Vagina (tissue), 2 donors: Measurements from ENCODE around the gene GATAD2A. TPM values are rescaled to one million over a fixed set of nuclear protein-coding genes. Genes with fewer than 3 reads are reported as not detected.

Experiments used
- DNase-seq, 2 donors: peaks; one replicate each; pipeline ENCODE4 v3.0.0-alpha.2; 2017; ENCODE audit errors: extremely low spot score in 2 of 2
- H3K27ac ChIP-seq: fragments of 200-600 bp; sonication (generic); one replicate; pipeline ENCODE4 v1.5.1; 2019
- H3K27me3 ChIP-seq: fragments of 200-600 bp; sonication (generic); one replicate; pipeline ENCODE4 v1.5.1; 2019
- H3K36me3 ChIP-seq, 2 donors: fragments of 200-600 bp; sonication (generic); one replicate each; pipeline ENCODE4 v1.5.1; 2017 to 2019
- H3K4me1 ChIP-seq: fragments of 200-600 bp; sonication (generic); one replicate; pipeline ENCODE4 v1.5.1; 2019
- H3K4me3 ChIP-seq, 2 donors: fragments of 200-600 bp; sonication (generic); 1 replicate in 1 of 2; 2 replicates in 1 of 2; pipeline ENCODE4 v1.5.1; 2016 to 2019
- H3K9me3 ChIP-seq: fragments of 200-600 bp; sonication (generic); one replicate; pipeline ENCODE4 v1.5.1; 2019
- POLR2A ChIP-seq, 2 donors: fragments of 450-650 bp; IDR thresholded peaks; one replicate each; pipeline ENCODE4 v1.6.1; 2017; ENCODE audit warnings: antibody characterized with exemption in 2 of 2, mild to moderate bottlenecking in 2 of 2, moderate library complexity in 2 of 2
- POLR2AphosphoS5 ChIP-seq, 2 donors: sonication (generic); formaldehyde crosslinking; IDR thresholded peaks; one replicate each; pipeline ENCODE4 v1.9.0; 2017; ENCODE audit warnings: antibody characterized with exemption in 2 of 2, mild to moderate bottlenecking in 2 of 2, low read depth in 1 of 2; ENCODE audit not compliant: insufficient read depth in 1 of 2
- intact Hi-C: fragments of 100-400 bp; cut with DNase I; formaldehyde crosslinking; loops from one replicate; pipeline ENCODE4 v1.15.1; 2023
- total RNA-seq: library from RNA; depleted of rRNA; stranded (reverse); fragments of >200 nt; gene quantifications from one replicate; pipeline ENCODE4 v1.2.3, GENCODE V29; 2016
- TF ChIP-seq, protein P1 (sequence below), 3 experiments: fragments of 450-650 bp in 2 of 3; fragments of 200-600 bp in 1 of 3; sonication (generic) in 1 of 3; IDR thresholded peaks; one replicate each; pipeline ENCODE4 v1.5.1; 2017 to 2019; ENCODE audit warnings: antibody characterized with exemption in 3 of 3, mild to moderate bottlenecking in 2 of 3, moderate library complexity in 2 of 3

The GATAD2A gene
- total RNA-seq, 1 donor from 2014 or later: 49.6 TPM

DNA sequence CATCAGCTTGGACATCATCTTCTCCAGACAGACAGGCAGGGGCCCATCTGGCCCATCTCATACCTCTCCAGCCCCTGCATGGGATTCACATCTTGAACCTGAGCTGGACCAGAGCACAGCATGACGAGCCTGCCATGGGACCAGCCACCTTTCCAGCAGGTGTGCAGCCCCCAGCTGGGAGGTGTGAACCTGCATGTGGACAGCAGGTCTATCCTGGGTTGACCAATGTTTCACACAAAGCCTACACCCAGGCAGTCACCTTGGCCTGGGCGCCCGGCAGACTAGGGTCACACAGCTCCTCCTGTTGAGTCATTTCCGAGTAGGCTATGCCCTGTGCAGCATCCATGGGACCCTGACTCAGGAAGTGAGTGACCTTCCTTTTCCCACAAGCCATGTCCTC, 43.4 kb upstream of the GATAD2A start:
- peaks cover 15% of the 10 kb centered on the region for H3K4me1 ChIP-seq
- H3K27ac ChIP-seq: no peak overlapping the region
- no peak overlapping the region for H3K4me3 ChIP-seq
- DNase-seq: no peak
- TF ChIP-seq, protein P1, sequence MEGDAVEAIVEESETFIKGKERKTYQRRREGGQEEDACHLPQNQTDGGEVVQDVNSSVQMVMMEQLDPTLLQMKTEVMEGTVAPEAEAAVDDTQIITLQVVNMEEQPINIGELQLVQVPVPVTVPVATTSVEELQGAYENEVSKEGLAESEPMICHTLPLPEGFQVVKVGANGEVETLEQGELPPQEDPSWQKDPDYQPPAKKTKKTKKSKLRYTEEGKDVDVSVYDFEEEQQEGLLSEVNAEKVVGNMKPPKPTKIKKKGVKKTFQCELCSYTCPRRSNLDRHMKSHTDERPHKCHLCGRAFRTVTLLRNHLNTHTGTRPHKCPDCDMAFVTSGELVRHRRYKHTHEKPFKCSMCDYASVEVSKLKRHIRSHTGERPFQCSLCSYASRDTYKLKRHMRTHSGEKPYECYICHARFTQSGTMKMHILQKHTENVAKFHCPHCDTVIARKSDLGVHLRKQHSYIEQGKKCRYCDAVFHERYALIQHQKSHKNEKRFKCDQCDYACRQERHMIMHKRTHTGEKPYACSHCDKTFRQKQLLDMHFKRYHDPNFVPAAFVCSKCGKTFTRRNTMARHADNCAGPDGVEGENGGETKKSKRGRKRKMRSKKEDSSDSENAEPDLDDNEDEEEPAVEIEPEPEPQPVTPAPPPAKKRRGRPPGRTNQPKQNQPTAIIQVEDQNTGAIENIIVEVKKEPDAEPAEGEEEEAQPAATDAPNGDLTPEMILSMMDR (IDR thresholded peaks at IDR 0.05): no peak
- no peak for TF ChIP-seq POLR2A (IDR thresholded peaks at IDR 0.05)
- intact Hi-C loops: no loop called here
- H3K36me3 ChIP-seq: peaks cover 0 to 5% of the 10 kb centered on the region in 2 donors
- no peaks in the 10 kb centered on the region for H3K27me3 ChIP-seq
- H3K9me3 ChIP-seq: no peaks in the 10 kb centered on the region

DNA sequence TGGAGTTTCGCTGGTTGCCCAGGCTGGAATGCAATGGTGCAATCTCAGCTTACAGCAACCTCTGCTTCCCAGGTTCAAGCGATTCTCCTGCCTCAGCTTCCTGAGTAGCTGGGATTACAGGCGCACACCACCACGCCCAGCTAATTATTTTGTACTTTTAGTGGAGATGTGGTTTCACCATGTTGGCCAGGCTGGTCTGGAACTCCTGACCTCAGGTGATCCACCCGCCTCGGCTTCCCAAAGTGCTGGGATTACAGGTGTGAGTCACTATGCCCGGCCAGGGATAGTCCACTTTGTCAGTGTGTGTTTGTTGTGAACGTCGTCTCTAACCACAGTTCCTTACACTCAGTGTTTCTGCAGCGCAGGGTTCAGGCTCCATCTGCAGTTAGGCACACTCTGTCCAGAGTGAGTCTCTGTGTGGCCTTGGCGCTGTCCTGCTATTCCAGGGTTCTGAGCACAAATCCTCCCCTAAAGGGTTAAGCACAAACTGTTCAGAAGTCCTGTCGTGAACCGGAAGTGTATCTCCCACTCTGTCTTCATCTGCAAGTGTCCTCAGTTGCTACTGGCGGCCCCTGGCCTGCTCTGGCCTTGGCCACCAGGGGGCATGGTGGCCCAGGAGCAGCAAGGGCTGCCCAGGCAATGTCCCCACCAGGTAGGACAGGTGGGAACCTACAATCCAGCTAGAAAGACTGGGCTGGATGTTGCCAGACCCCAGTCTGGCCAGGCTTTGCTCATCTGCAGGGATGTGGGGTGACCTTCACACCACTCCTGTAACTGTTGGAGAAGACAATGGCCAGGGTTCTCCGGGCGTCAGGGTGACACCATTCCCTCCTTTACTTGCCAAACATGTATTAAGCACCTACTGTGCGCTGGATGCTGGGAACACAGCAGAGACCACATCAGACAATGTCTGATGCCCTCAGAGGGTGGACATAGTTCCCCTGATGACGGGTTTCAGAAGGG, 38.8 kb upstream of the GATAD2A start:
- TF ChIP-seq POLR2AphosphoS5 (IDR thresholded peaks at IDR 0.05; ENCODE audit: insufficient read depth in 1 of 2, low read depth in 1 of 2) (peak; percentile 19 to 28), POLR2A (IDR thresholded peaks at IDR 0.05) (no peak)
- TF ChIP-seq, protein P1 (IDR thresholded peaks at IDR 0.05): peak; percentile 71 to 88 (median 83)
- H3K4me3 ChIP-seq: no peak overlapping the region
- intact Hi-C loops: loop anchor here (5.0 kb wide), 1 partner anchor 126 kb away; no protein-coding TSS in a partner anchor
- no peaks in the 10 kb centered on the region for H3K36me3 ChIP-seq
- no peaks in the 10 kb centered on the region for H3K27me3 ChIP-seq
- DNase-seq: peak in 1 of 2 donors; percentile 87
- no peak overlapping the region for H3K27ac ChIP-seq
- H3K9me3 ChIP-seq: no peaks in the 10 kb centered on the region
- H3K4me1 ChIP-seq: peaks cover 11% of the 10 kb centered on the region

DNA sequence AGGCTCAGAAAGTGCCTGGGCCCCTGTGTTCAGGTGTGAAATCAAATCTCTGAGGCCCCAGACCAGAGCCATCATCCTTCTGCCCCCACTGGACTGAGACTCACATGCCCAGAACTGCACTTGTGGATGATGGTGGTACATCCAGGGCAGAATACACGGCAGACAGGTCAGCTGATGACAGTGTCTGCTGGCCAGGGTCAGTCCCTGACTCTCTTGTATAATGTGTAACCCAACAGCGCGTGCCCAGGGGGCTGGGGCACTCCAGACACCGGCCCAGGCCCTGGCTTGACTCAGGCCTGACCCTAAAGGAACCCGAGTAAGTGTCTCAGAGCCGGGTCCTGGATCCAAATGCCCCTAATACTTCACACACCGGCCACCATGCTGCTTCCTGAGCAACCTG, 37.4 kb upstream of the GATAD2A start:
- Histone ChIP-seq H3K4me1 (peaks cover 19% of the 10 kb centered on the region), H3K4me3 (no peak overlapping the region), H3K36me3 (no peaks in the 10 kb centered on the region), H3K27me3 (no peaks in the 10 kb centered on the region), H3K27ac (no peak overlapping the region), H3K9me3 (no peaks in the 10 kb centered on the region)
- intact Hi-C loops: loop anchor here (5.0 kb wide), 1 partner anchor 124 kb away; no protein-coding TSS in a partner anchor
- TF ChIP-seq, protein P1 (IDR thresholded peaks at IDR 0.05): no peak
- TF ChIP-seq POLR2AphosphoS5 (IDR thresholded peaks at IDR 0.05; ENCODE audit: insufficient read depth in 1 of 2, low read depth in 1 of 2) (no peak), POLR2A (IDR thresholded peaks at IDR 0.05) (no peak)
- no peak for DNase-seq

DNA sequence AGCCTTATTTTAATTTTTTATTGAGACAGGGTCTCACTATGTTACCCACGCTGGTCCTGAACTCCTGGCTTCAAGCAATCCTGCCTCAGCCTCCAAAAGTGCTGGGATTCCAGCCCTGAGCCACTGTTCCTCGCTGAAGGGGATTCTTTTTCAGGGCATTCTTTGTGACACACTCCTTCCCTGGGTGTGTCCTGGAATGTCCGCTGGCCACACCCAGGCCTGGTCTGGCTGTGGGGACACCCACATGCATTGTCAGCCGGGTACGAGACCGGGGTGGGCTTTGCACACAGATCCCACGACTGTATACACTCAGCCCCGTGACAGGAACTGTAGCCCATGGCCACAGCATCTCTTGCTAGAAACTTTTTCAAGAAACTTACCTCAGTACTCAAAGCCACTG, 34.4 kb upstream of the GATAD2A start:
- TF ChIP-seq POLR2AphosphoS5 (IDR thresholded peaks at IDR 0.05; ENCODE audit: insufficient read depth in 1 of 2, low read depth in 1 of 2): no peak
- TF ChIP-seq POLR2A (IDR thresholded peaks at IDR 0.05): no peak
- TF ChIP-seq, protein P1 (IDR thresholded peaks at IDR 0.05): no peak
- intact Hi-C loops: no loop called here
- peaks cover 9% of the 10 kb centered on the region for H3K4me1 ChIP-seq
- no peaks in the 10 kb centered on the region for H3K27me3 ChIP-seq
- H3K9me3 ChIP-seq: no peaks in the 10 kb centered on the region
- H3K36me3 ChIP-seq: no peaks in the 10 kb centered on the region
- no peak overlapping the region for H3K4me3 ChIP-seq
- DNase-seq: no peak
- H3K27ac ChIP-seq: no peak overlapping the region
